Brain microvascular endothelial cell (primary cell): ENCODE data around the gene GOLPH3L.
"Not testable (repeated sequence)": the region's sequence is repeated elsewhere in the genome, so short reads cannot be mapped to it uniquely, and the experiment has no call there.

ENCODE experiments used
- DNase-seq: peaks from one replicate; pipeline ENCODE4 v3.0.0-alpha.2; 2020
- H3K27ac ChIP-seq: fragments of 250-450 bp; sonication (Bioruptor Pico); 2 replicates; pipeline ENCODE4 v1.5.1; 2020; ENCODE audit warnings: mild to moderate bottlenecking, moderate library complexity
- H3K27me3 ChIP-seq: fragments of 250-450 bp; sonication (Bioruptor Pico); replicated peaks from 2 replicates; pipeline ENCODE4 v1.5.1; 2020; ENCODE audit warnings: mild to moderate bottlenecking
- H3K36me3 ChIP-seq: fragments of 250-450 bp; sonication (Bioruptor Pico); replicated peaks from 2 replicates; pipeline ENCODE4 v1.5.1; 2020; ENCODE audit warnings: mild to moderate bottlenecking
- H3K4me3 ChIP-seq: 2 replicates; pipeline ENCODE4 v1.5.1; 2011; ENCODE audit warnings: low read depth, mild to moderate bottlenecking, control low read depth, low read length, moderate library complexity
- in situ Hi-C: cut with HindIII; loops from 2 replicates; pipeline ENCODE4 v1.10.0; 2017; ENCODE audit warnings: low sequenced_read_pairs, low pct_ligation_motif_present
- TF ChIP-seq, protein P1 (sequence below): IDR thresholded peaks from 2 replicates; pipeline ENCODE4 v1.5.1; 2011; ENCODE audit warnings: low read depth, mild to moderate bottlenecking, moderate library complexity, low read length, control low read depth, inconsistent platforms; ENCODE audit errors: missing control alignments

GOLPH3L gene

GRCh38 chr1:150604226-150604588 lies 92.7 kb downstream of the GOLPH3L start:
- Histone ChIP-seq H3K27ac (peak overlapping the region; percentile 90), H3K4me3 (no peak overlapping the region), H3K27me3 (no peaks in the 10 kb centered on the region), H3K36me3 (no peaks in the 10 kb centered on the region)
- in situ Hi-C loops, result no loop called here
- TF ChIP-seq, protein P1, sequence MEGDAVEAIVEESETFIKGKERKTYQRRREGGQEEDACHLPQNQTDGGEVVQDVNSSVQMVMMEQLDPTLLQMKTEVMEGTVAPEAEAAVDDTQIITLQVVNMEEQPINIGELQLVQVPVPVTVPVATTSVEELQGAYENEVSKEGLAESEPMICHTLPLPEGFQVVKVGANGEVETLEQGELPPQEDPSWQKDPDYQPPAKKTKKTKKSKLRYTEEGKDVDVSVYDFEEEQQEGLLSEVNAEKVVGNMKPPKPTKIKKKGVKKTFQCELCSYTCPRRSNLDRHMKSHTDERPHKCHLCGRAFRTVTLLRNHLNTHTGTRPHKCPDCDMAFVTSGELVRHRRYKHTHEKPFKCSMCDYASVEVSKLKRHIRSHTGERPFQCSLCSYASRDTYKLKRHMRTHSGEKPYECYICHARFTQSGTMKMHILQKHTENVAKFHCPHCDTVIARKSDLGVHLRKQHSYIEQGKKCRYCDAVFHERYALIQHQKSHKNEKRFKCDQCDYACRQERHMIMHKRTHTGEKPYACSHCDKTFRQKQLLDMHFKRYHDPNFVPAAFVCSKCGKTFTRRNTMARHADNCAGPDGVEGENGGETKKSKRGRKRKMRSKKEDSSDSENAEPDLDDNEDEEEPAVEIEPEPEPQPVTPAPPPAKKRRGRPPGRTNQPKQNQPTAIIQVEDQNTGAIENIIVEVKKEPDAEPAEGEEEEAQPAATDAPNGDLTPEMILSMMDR, result no peak
- DNase-seq, result no peak

GRCh38 chr1:150603711-150604110 lies 93.2 kb downstream of the GOLPH3L start:
- TF ChIP-seq, protein P1, result no peak
- in situ Hi-C loops, result no loop called here
- Histone ChIP-seq H3K27me3 (no peaks in the 10 kb centered on the region), H3K4me3 (no peak overlapping the region), H3K36me3 (no peaks in the 10 kb centered on the region), H3K27ac (peak overlapping the region; percentile 90)
- no peak for DNase-seq

DNA sequence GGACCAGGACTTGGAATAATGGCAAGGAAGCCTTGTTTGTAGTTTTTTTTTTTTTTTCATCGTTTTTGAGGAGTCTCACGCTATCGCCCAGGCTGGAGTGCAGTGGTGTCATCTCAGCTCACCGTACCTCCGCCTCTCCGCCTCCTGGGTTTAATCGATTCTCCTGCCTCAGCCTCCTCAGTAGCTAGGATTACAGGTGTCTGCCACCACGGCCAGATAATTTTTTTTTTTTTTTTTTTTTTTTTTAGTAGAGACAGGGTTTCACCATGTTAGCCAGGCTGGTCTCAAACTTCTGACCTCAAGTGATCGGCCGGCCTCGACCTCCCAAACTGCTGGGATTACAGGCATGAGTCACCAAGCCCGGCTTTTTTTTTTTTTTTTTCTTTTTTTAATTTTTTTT lies 94.6 kb downstream of the GOLPH3L start:
- in situ Hi-C loops, result not testable (repeated sequence)

DNA sequence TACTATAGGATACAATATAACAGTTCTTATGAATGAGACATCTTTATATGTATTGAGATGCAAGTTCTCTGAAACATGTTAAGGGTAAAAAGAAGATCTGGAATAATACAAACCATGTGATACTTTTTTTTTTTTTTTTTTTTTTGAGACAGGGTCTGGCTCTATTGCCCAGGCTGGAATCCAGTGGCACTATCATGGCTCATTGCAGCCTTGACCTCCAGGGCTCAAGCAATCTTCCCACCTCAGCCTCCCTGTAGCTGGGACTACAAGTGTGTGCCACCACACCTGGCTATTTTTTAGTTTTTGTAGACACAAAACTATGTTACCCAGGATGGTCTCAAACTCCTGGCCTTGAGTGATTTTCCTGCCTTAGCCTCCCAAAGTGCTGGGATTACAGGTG lies 95.4 kb downstream of the GOLPH3L start:
- Histone ChIP-seq H3K27me3 (no peaks in the 10 kb centered on the region), H3K4me3 (no peak overlapping the region), H3K36me3 (no peaks in the 10 kb centered on the region), H3K27ac (no peak overlapping the region)
- no peak for DNase-seq
- in situ Hi-C loops, result no loop called here
- TF ChIP-seq, protein P1, result no peak

More for the DNA sequence above, 94.6 kb downstream of the GOLPH3L start:
- H3K27ac ChIP-seq, H3K4me3 ChIP-seq, H3K27me3 ChIP-seq, H3K36me3 ChIP-seq, DNase-seq: not testable (repeated sequence)

- H3K27ac ChIP-seq, H3K4me3 ChIP-seq, H3K36me3 ChIP-seq, DNase-seq, in situ Hi-C loops, H3K27me3 ChIP-seq: not testable (repeated sequence)
These were observed 98.6 kb downstream of the GOLPH3L start for GRCh38 chr1:150598346-150598745.

DNA sequence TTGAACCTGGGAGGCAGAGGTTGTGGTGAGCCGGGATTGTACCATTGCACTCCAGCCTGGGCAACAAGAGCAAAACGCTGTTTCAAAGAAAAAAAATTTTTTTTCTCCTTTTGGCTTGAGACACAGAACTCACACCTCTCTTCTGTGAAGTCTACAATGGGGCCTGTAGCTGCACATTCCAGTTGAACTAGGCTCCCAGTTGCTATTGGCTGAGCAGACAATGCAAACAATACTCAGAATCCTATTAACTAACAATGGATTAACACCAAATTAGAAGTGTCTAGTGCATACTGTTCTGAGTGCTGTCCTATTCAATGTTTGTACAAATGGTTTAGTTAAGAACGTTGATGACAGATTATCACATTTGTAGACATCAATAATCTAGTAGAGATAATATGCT lies 100.0 kb downstream of the GOLPH3L start:
- in situ Hi-C loops, result no loop called here
- no peak overlapping the region for H3K27ac ChIP-seq
- no peak overlapping the region for H3K4me3 ChIP-seq
- TF ChIP-seq, protein P1, result no peak
- no peaks in the 10 kb centered on the region for H3K36me3 ChIP-seq
- H3K27me3 ChIP-seq, result no peaks in the 10 kb centered on the region
- DNase-seq, result no peak
